ENCODE results near the gene NCMAP.
"Not testable (repeated sequence)": the region's sequence is repeated elsewhere in the genome, so short reads cannot be mapped to it uniquely, and the experiment has no call there.

The NCMAP gene, protein sequence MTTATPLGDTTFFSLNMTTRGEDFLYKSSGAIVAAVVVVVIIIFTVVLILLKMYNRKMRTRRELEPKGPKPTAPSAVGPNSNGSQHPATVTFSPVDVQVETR

DNA sequence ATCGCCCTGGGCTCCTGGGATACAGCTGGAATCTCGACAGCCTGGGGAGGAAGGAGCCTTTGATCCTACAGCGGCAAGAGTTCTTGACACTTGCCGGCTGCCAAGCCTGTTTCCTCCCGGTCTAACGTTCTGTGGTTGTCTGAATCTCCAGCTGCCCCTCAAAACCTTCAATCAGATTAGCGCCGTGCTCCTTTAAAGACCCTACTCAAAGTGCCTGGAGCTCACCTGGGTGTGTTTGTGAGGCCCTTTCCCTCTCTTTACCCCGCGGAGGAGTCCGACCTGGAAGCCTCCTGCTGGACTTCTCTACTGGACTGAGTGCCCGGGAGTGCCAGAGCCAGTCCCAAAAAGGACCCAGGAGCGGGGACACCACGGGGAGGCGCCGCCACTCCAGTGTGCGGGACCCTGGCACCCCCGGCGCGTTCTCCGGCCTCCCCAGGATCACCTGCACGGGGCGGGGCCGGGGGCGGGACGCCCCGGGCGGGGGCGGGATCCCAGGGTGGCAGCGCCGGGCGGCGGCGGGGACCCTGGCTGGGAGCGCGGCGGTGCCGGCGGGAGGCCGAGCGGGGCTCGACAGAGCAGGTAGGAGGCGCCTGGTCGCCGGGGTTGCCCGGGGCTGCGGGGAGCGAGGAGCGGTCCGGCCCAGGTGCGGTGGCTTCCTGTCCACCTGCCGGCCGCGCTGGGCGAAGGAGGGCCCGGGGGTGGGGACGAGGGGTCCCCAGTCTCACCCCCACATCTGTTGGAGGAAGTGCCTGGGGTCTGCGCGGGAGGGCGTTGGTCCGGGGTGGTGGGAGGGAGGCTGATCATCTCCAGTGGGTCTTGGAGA, at the start of gene NCMAP:
Gene NCMAP (plus strand): TSS at position 497 of the 823 bp plus-strand sequence. CDS start 39,344 bp downstream, outside the sequence.
- DNase-seq (ENCODE audit: low read depth, low spot score), result no peak
- no peak within 1 kb of the TSS for H3K27ac ChIP-seq

DNA sequence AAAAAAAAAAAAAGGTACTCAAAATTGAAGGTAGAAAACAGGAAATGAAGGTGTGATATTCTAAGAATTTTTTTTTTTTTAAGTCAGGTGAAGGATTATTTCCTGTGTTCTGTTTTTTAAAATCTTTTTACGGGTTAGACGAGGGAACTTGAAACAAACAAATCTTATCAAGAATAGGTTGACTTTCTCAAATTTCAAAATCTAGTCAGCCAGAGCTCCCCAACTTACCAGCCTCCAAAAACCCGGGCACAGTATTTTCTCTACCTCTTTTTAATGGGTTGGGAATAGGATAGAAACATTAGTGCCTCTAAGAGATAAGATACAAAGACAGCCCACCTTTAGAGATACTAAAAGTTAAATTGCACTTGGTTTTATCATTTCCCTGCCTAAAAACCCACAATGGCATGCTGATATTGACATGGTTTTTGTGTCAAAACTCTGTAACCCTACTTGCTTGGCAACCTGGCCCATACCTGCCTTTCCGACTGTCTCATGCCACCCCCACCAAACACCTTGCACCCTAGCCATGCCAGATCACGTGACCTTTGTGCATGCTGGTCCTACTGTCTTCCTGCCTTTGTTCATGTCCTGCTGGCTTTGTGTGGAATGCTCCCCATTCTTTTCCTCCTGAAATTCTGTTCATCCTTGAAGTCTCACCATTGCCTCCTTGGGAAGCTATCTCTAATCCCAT, 49.1 kb upstream of the NCMAP start:
- H3K27ac ChIP-seq, result no peak overlapping the region

DNA sequence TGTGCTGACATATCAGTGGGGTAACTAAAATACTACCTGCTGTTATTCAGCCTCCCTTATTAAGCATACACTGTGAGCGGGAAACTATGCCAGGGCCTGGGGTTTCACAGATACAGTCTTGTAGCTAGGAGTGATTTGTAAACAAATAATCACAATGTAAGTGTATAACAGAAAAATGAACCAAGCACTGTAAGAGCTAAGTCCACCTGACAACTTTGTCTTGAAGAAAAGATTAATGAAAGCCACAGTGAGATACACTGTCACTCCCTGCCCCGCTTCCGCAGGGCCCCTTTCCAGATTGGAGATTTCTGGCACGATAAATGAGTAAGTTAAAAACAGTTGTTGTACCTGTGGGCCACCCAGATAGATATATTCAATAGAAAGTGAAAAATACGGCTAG, 48.5 kb upstream of the NCMAP start:
- DNase-seq (ENCODE audit: low read depth, low spot score), result no peak
- no peak overlapping the region for H3K27ac ChIP-seq

More for the DNA sequence above, 49.1 kb upstream of the NCMAP start:
- no peak for DNase-seq (ENCODE audit: low read depth, low spot score)

DNA sequence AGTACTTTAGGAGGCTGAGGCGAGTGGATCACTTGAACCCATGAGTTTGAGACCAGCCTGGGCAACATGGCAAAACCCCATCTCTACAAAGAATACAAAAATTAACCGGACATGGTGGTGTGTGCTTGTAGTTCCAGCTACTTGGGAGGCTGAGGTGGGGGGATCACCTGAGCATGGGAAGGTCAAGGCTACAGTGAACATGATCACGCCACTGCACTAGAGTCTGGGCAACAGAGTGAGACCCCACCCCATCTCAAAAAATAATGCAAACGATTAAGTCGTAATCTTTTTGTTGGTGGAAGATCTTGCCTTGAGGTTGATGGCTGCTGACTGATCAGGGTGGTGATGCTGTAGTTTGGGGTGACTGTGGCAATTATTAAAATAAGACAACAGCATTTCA, 47.0 kb upstream of the NCMAP start:
- no peak overlapping the region for H3K27ac ChIP-seq
- no peak for DNase-seq (ENCODE audit: low read depth, low spot score)

DNA sequence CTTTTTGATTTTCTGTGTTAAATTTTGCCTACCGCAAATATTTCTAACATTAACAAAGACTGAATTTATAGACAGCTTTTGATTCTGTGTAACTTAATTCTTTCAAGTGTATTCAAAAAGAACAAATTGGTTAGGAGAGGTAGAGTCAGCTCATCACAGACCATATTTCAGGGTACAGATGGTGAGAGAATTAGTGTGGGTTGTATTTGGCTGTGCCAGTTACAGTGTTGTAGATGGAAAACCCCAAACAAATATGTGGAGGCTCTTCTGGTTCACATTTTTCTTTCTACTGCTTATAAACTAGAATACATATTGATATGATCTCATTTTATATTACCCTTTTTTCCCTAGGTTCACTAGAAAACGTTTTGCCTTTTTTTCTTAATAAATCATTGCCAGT, 42.2 kb upstream of the NCMAP start:
- no peak overlapping the region for H3K27ac ChIP-seq
- DNase-seq (ENCODE audit: low read depth, low spot score), result no peak

DNA sequence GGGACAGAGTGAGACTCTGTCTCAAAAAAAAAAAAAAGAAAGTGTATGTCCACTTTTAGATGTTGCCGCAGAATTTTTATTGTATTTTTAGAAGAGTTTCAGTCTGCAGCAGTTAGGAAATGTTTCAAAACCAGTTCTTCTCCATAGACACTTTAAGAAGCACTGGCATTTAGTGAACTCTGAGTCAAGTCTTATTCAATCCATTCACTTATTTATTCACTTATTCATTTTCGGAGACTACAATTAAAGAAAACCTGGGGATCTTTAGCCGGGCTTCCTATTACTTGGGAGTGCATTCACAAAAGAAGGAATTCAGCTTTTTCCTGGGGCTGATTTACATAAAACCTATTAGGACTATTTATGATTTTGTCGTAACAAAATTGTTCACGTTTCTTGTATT, 40.9 kb upstream of the NCMAP start:
- H3K27ac ChIP-seq, result peak overlapping the region; percentile 61
- DNase-seq (ENCODE audit: low read depth, low spot score), result no peak

DNA sequence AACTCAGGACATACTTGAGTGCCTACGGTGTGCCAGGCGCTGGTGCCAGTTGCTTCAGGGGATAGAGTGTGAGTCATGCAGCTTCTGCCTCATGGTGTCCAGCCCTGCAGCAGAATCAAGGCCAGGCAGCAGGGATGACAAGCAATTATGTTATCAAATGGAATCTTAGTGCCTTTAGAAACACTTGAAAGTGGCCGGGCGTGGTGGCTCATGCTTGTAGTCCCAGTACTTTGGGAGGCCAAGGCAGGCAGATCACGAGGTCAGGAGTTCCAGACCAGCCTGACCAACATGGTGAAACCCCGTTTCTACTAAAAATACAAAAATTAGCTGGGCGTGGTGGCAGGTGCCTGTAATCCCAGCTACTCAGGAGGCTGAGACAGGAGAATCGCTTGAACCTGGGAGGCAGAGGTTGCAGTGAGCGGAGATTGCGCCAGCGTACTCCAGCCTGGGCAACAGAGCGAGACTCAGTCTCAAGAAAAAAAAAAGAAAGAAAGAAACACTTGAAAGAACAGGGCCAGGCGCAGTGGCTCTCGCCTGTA, 40.1 kb upstream of the NCMAP start:
- peak; percentile 54 for DNase-seq (ENCODE audit: low read depth, low spot score)
- H3K27ac ChIP-seq, result peak overlapping the region; percentile 61

DNA sequence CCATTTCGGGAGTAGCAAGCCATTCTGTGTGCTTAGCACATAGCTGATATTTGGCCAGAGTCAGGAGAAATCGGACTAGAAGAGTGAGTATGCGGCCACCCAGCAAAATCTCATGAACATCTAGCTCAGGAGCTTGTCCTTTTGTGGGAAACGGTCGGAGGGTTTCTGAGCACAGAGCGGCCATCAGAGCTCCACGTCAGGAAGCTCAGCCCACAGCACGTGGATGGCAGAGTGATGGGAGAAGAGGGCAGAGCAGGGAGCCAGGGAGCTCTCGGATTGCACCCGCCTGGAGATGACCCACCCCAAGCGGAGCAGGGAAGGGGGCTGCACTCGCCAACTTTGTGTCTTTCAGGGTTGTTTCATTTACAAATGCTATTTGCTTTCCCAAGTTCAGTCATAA, 39.4 kb upstream of the NCMAP start:
- H3K27ac ChIP-seq, result peak overlapping the region; percentile 61
- DNase-seq (ENCODE audit: low read depth, low spot score), result no peak

DNA sequence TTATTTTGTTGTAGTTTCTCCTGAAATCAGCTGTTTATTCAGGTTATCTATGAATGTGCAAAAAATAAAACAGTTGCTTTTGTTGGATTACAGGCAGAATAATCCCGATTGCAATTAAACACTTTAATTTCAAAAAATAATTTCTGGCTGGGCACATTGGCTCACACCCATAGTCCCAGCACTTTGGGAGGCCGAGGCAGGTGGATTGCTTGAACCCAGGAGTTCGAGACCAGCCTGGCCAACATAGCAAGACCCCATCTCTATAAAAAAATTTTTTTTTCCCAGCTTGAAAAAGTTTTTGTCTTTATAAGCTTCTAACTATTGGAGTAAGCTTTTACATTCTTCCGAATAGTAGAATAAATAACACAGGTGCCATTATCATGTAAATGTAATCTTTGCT, 38.0 kb upstream of the NCMAP start:
- H3K27ac ChIP-seq, result no peak overlapping the region
- DNase-seq (ENCODE audit: low read depth, low spot score), result no peak

DNA sequence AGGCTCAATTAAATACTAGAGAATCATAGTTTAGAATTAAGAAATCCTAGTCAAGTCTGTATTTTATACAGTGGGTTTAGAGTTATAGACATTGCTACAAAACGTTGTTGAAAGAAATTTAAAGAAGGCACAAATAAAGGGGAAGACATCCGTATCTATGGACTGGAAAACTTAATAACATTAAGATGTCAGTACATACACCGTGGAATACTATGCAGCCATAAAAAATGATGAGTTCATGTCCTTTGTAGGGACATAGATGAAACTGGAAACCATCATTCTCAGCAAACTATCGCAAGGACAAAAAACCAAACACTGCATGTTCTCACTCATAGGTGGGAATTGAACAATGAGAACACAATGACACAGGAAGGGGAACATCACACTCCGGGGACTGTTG, 35.6 kb upstream of the NCMAP start:
- H3K27ac ChIP-seq; DNase-seq (ENCODE audit: low read depth, low spot score): not testable (repeated sequence)

DNA sequence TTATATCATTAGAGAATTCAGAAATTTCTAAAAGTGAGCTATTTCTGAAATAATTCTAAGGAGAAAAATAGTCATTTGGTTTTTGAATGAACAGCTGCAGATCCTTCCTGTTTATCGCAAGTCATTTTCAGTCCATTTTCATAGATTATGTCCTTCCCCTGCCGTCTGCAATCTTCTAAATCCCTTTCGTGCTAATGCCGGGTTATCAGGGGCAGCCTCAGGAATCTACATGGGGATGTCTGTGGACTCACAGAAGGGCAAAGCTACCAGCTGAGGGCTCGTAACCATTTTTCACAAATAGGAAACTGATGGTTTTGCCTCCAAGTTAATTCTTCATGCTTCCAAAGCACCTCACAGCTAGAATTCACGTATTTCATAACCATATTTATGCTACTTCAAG, 30.3 kb upstream of the NCMAP start:
- no peak overlapping the region for H3K27ac ChIP-seq
- no peak for DNase-seq (ENCODE audit: low read depth, low spot score)

DNA sequence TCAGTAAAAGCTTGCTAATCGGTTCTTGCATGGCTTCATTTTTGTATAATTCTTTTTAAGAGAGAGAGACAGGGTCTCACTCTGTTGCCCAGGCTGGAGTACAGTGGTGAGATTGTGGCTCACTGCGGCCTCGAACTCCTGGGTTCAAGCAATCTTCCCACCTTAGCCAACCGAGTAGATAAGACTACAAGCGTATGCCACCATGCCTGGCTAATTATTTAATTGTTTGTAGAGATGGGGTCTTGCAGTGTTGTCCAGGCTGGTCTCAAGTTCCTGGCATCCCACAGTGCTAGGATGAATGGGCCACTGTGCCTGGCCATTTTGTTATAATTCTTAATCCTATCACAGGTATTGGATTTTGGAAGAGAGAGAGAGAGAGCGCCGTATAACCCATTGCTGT, 29.8 kb upstream of the NCMAP start:
- no peak for DNase-seq (ENCODE audit: low read depth, low spot score)
- H3K27ac ChIP-seq, result no peak overlapping the region

DNA sequence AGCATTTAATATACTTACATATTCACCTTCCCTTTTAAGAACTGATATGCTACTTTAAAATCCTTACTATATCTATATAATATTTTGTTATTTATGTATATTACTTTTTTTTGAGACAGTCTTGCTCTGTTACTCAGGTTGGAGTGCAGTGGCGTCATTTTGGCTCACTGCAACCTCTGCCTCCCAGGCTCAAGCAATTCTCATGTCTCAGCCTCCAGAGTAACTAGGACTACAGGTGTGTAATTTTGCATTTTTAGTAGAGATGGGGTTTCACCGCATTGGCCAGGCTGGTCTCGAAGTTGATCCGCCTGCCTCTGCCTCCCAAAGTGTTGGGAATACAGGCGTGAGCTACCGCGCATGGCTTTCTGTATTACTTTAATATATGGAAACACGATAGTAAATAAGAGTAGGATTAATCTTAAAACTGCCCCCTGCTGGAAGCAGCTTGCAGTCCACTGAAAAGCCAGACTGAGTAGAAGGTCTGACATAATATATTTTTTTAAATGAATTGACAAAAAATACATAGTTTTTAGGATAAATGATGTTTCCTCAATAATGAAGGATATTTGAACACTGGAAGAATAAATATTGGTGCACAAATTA, 28.8 kb upstream of the NCMAP start:
- H3K27ac ChIP-seq, result no peak overlapping the region
- DNase-seq (ENCODE audit: low read depth, low spot score), result no peak

DNA sequence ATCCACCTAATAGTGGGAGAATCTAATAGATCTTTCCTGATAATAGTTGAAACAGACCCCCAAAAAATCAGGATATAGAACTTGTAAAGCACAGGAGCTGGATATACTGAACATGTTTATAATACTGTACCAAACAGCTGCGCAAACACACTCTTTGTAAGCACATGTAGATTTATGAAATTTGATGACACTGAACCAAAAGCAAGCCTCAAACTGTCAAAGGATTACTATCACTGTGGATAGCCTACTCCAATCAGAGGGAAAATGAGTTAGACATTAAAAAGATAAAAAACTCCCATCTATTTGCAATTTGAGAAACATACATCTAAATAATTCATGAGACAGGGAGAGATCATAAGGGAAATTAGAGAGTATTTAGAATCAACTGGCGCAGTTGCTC, 27.1 kb upstream of the NCMAP start:
- DNase-seq (ENCODE audit: low read depth, low spot score), result no peak
- H3K27ac ChIP-seq, result no peak overlapping the region

DNA sequence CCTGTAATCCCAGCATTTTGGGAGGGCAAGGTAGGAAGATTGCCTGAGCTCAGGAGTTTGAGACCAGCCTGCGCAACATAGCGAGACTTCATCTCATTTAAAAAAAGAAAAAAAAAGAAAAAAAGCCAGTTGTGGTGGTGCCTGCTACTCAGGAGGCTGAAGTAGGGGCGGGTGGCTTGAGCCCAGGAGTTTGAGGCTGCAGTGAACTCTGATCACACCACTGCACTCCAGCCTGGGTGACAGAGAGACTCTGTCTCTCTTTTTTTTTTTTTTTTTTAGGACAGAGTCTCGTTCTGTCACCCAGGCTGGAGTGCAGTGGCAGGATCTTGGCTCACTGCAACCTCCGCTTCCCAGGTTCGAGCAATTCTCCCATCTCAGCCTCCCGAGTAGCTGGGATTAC, 26.6 kb upstream of the NCMAP start:
- DNase-seq (ENCODE audit: low read depth, low spot score); H3K27ac ChIP-seq: not testable (repeated sequence)

DNA sequence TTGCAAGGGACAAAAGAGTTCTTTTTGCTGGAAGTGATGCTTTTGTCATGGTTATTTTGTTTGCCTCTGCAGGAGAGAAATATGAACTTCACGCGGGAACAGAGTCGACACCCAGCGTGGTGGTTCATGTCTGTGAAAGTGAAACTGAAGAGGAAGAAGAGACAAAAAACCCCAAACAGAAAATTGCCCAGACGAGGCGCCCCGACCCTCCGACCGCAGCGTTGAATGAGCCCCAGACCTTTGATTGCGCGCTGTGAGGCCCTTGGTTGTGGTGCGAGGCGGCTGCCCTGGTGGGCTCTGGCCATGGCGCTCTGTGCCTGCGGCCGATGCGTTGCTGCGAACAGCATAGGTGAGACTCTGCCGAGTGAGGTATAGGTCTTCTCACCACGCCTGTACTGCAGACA, 20.9 kb upstream of the NCMAP start:
- no peak overlapping the region for H3K27ac ChIP-seq
- DNase-seq (ENCODE audit: low read depth, low spot score), result no peak

DNA sequence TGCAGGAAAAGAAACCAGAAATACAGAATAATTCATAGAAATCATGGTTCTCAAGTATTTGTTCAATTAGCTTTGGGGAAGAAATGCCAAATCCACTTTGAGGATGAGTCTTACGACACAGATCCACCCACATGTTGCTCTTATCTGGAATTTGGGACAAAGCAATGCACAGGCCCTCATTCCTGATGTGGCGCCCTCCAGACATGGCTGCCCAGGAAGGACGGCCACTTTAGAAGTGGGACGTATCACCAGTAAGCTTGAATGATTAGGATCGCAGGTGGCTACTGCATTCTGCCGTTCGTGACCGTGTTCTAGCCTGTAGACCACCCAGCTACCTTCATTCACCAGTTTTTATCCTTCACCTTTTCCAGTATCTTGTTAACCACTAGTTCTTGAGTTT, 20.1 kb upstream of the NCMAP start:
- no peak overlapping the region for H3K27ac ChIP-seq
- no peak for DNase-seq (ENCODE audit: low read depth, low spot score)

DNA sequence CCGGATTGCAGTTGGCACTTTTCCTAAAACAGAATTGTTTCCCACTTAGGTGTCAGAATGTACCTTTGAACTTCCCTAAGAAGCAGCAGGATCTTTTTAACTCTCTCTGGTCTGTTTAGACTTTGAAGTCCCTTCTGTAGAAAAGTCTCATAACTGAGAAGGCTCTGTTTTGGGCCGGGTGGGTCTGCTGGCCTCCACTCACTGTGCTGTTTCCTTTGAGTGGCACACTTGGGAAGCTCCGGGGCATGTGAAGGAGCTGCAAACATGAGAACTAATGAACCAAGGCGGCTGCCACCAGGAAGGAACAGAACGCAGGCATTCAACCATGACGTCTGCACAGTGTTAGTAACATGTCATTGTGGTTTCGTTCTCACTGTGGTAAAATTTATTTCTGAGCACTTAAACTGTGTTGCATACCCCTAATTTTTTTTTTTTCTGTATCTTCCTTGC, 19.5 kb upstream of the NCMAP start:
- no peak for DNase-seq (ENCODE audit: low read depth, low spot score)

DNA sequence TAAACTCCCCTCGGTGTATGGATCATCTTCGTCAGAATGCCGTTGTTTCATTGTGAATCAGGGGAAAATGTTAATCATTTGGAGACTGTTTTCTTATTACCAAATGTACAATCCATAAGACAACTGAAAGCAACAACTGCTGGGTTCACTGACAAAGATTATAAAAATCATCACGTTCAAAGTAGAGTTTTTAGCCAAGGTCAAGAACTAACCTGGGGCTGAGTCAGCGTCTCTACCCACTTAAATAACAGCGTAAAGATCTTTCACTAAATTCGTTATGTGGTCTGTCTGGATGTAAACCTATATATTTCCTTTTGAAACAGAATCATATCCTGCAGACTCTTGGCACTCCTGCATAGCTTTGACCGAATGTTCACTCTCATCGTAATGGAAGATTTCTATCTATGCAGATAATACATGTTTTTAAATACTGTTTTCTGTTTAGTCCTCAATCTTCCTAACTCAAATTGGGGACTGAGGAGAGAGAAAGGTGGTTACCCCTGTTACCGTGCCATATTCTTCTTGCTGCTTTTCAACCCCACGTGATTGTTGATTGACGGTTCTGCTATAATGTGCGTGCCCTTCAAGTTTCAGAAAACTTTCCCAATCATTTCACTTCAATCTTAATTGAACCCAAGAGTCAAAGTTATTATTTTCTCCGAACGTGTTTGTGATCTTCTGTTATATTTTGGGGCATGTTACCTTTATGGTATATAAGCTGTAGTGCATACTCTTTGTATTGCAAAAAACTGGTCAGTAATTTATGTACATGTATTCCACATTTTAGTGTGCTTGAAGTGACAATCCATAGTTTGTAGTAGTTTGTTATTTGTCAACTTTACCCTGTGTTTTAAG, 15.6 kb upstream of the NCMAP start:
- H3K27ac ChIP-seq, result no peak overlapping the region
- DNase-seq (ENCODE audit: low read depth, low spot score), result no peak

More for the DNA sequence above, 19.5 kb upstream of the NCMAP start:
- no peak overlapping the region for H3K27ac ChIP-seq
